RWPE1 (cell line): ENCODE results near the gene HELQ.

Source experiments
- CTCF ChIA-PET: fragments of 350-600 bp; sonication (Branson Sonifier 250); formaldehyde crosslinking; extraction: SDS; loops from one replicate; lab custom pipeline; 2021; lab: Yijun Ruan, JAX
- POLR2A ChIA-PET: fragments of 400-600 bp; formaldehyde crosslinking; extraction: SDS; loops from one replicate; lab custom pipeline; 2020; ENCODE audit warnings: antibody characterized with exemption; ENCODE audit not compliant: low non-redundant PET; lab: Yijun Ruan, JAX
- DNase-seq: peaks from one replicate; pipeline ENCODE4 v3.0.0; 2012; ENCODE audit warnings: low spot score
- H3K27ac ChIP-seq: fragments of 450-650 bp; 2 replicates; pipeline ENCODE4 v1.5.1; 2017
- TF ChIP-seq, protein P1 (sequence below): fragments of 450-650 bp; conservative IDR thresholded peaks from 2 replicates; pipeline ENCODE4 v1.5.1; 2017; ENCODE audit warnings: low read depth, mild to moderate bottlenecking

HELQ gene

DNA sequence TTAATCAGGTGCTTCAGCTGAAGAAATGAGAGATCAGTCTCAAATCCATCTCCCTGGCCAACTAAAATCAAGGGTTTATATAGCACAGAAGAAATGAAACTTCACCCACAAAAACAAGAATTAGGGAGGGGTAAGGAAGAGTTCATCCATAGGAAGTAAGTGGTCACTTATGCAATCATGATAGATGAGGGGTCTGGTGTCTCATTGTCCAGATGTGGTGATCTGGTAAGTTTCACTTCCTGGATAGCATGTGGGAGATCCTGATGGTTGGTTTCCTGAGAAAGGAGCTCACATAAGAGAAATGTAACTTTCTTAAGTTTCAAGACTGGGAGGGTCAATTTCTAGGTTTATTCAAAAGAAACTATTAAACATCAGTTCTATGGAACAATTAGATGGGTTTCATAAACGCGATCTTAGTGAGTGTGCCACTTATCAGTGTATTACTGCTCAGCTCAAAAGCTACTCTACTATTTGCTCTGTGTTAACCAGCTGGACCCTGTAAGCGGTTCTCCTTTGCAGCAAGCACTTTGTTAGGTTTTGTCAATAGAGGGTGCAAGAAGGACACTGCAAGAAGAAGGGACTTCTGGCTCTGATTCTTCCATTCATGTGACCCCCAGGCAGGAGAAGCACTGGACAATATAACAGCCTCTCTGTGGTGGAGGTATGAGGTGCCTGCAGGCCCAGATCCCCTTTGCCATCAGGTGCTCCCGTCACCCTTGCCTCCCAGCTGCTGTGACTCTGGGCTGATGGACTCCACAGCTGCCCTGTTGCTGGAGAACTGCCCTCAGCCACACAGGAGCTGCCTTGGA, 85.6 kb downstream of the HELQ start:
- no peak for DNase-seq
- CTCF ChIA-PET, result no interaction called here
- POLR2A ChIA-PET, result no interaction called here
- H3K27ac ChIP-seq, result no peak overlapping the region
- TF ChIP-seq, protein P1, sequence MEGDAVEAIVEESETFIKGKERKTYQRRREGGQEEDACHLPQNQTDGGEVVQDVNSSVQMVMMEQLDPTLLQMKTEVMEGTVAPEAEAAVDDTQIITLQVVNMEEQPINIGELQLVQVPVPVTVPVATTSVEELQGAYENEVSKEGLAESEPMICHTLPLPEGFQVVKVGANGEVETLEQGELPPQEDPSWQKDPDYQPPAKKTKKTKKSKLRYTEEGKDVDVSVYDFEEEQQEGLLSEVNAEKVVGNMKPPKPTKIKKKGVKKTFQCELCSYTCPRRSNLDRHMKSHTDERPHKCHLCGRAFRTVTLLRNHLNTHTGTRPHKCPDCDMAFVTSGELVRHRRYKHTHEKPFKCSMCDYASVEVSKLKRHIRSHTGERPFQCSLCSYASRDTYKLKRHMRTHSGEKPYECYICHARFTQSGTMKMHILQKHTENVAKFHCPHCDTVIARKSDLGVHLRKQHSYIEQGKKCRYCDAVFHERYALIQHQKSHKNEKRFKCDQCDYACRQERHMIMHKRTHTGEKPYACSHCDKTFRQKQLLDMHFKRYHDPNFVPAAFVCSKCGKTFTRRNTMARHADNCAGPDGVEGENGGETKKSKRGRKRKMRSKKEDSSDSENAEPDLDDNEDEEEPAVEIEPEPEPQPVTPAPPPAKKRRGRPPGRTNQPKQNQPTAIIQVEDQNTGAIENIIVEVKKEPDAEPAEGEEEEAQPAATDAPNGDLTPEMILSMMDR, result no peak

DNA sequence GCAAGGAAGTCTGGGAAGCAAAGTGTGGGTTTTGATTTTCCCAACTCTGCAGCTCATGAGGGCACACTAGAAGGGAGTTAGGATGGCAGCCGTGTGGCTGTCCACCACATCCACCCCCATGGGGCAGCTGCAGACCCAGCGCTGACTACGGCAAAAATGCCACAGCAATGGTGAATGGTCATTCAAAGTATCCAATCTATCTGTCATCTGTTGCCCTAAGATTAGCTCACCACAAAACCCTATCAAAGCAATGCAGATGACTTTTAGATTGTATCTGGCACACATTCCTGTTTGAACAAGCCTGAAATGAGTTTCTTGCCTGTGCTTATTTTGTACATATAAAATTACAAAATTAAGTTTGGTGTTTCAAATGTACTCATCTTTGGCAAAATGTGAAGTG, 91.3 kb downstream of the HELQ start:
- DNase-seq, result no peak
- TF ChIP-seq, protein P1, result no peak
- ChIA-PET POLR2A (no interaction called here), CTCF (interaction anchor here (1.0 kb wide), 1 partner anchor 91 kb away, joined by 3 read pairs; the partner anchor contains the start of genes HELQ and MRPS18C)
- H3K27ac ChIP-seq, result no peak overlapping the region

DNA sequence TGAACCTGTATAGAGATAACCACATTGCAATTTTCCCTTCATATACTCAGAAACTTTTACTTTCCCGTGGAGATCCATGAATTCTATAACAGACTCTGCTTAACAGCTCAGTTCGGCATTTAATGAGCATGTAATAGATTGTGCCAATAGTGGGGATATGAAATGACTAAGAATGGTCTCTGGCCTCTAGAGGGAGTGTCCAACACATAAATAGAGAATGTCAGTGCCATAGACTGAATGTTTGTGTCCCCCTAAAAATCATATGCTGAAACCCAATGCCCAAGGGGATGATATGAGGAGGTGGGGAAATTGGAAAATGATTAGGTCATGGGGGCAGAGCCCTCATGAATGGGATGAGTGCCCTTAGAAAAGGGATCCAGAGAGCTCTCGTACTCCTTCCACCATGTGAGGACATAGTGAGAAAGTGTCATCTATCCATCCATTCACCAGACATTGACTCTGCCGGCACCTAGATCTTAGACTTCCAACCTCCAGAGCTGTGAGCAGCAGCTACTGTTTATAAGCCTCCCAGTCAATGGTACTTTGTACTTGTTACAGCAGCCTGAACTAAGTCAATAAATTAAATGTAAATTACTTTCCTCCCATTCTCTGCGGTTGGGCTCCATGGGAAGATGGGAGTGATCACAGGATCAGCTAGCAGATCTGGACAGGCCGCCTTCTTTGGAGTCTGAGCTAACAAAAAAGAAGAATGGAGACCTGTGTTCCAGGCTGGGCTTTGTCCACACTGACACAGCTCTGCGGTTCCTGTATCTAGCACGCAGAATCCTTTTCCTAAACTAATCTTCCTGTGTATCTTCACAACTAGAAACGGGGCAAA, 92.9 kb downstream of the HELQ start:
- H3K27ac ChIP-seq, result no peak overlapping the region
- ChIA-PET POLR2A (no interaction called here), CTCF (interaction anchor here (0.6 to 1.3 kb wide), 6 partner anchors 11 to 1596 kb away, joined by 3 to 5 read pairs (median 4); no protein-coding TSS in a partner anchor)
- peak; percentile 29 for DNase-seq
- TF ChIP-seq, protein P1, result no peak; the same call in 1 of the 2 replicates

GRCh38 chr4:83361416-83362103, 94.1 kb downstream of the HELQ start:
- ChIA-PET POLR2A (no interaction called here), CTCF (interaction anchor here (0.6 to 1.3 kb wide), 6 partner anchors 12 to 511 kb away, joined by 3 to 5 read pairs (median 4); no protein-coding TSS in a partner anchor)
- TF ChIP-seq, protein P1, result no peak
- no peak for DNase-seq
- H3K27ac ChIP-seq, result no peak overlapping the region

DNA sequence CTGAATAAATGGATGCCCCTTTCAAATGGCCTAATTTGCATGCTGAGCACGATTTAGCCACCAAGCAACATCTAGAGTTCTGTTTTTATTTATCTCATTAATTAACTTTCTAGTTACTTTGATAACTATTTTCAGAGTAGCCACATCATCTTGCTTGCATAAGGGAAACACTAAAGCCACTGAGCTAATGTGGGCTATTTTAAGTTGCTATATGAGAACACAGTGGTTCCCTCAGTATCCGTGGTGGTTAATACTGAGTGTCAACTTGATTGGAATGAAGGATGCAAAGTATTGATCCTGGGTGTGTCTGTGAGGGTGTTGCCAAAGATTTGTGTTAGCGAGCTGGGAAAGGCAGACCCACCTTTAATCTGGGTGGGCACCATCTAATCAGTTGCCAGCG, 95.6 kb downstream of the HELQ start:
- CTCF ChIA-PET, result no interaction called here
- POLR2A ChIA-PET, result no interaction called here

More for the DNA sequence above, 95.6 kb downstream of the HELQ start:
- TF ChIP-seq, protein P1, result no peak
- H3K27ac ChIP-seq, result no peak overlapping the region
- DNase-seq, result no peak
